Neural cell (in vitro differentiated cells): ENCODE measurements around the gene FAM216B. TPM values are rescaled to one million over a fixed set of nuclear protein-coding genes. Genes with fewer than 3 reads are reported as not detected.

ENCODE experiments used
- H2AFZ ChIP-seq: fragments of 200-600, 300-800 bp; sonication (generic), shearing (Covaris generic); 2 replicates; pipeline ENCODE4 v1.6.0; 2014; ENCODE audit warnings: low read depth, mild to moderate bottlenecking, antibody characterized with exemption, low read length, moderate library complexity
- H3F3A ChIP-seq: fragments of 200-600 bp; shearing (Covaris generic); 2 replicates; pipeline ENCODE4 v1.6.1; 2016; ENCODE audit warnings: mild to moderate bottlenecking, moderate library complexity, mixed read lengths, antibody characterized with exemption, low read length; ENCODE audit not compliant: insufficient read depth, poor library complexity, severe bottlenecking
- H3K27ac ChIP-seq: fragments of 200-600, 300-800 bp; sonication (generic), shearing (Covaris generic); 2 replicates; pipeline ENCODE4 v1.5.1; 2014; ENCODE audit warnings: mild to moderate bottlenecking, low read length, moderate library complexity
- H3K27me3 ChIP-seq: fragments of 300-800, 200-600 bp; sonication (generic), shearing (Covaris generic); 2 replicates; pipeline ENCODE4 v1.6.0; 2014; ENCODE audit warnings: mild to moderate bottlenecking, low read depth, low read length, moderate library complexity; ENCODE audit not compliant: insufficient read depth
- H3K36me3 ChIP-seq: fragments of 300-800, 200-600 bp; sonication (generic), shearing (Covaris generic); 2 replicates; pipeline ENCODE4 v1.5.1; 2014; ENCODE audit warnings: mild to moderate bottlenecking, antibody characterized with exemption, low read length, moderate library complexity; ENCODE audit not compliant: insufficient read depth
- H3K4me2 ChIP-seq: fragments of 300-800, 200-600 bp; sonication (generic), shearing (Covaris generic); 2 replicates; pipeline ENCODE4 v1.6.0; 2014; ENCODE audit warnings: mild to moderate bottlenecking, low read length
- H3K4me3 ChIP-seq: fragments of 300-800, 200-600 bp; sonication (generic), shearing (Covaris generic); 2 replicates; pipeline ENCODE4 v1.5.1; 2014; ENCODE audit warnings: mild to moderate bottlenecking, low read length, moderate library complexity
- H3K79me2 ChIP-seq: fragments of 200-600 bp; shearing (Covaris generic); replicated peaks from 2 replicates; pipeline ENCODE4 v1.6.0; 2014; ENCODE audit warnings: mild to moderate bottlenecking, low read length, moderate library complexity; ENCODE audit not compliant: insufficient read depth
- H3K9ac ChIP-seq: fragments of 300-800, 200-600 bp; sonication (generic), shearing (Covaris generic); 2 replicates; pipeline ENCODE4 v1.6.1; 2016; ENCODE audit warnings: mild to moderate bottlenecking, low read length, mixed read lengths
- H3K9me2 ChIP-seq: fragments of 200-600 bp; shearing (Covaris generic); 2 replicates; pipeline ENCODE4 v1.6.1; 2016; ENCODE audit warnings: mild to moderate bottlenecking, low read length, mixed read lengths; ENCODE audit not compliant: insufficient read depth
- H3K9me3 ChIP-seq: fragments of 200-600, 300-800 bp; sonication (generic), shearing (Covaris generic); 2 replicates; pipeline ENCODE4 v1.6.1; 2016; ENCODE audit warnings: mild to moderate bottlenecking, mixed run types, low read length, moderate library complexity, mixed read lengths
- H4K20me1 ChIP-seq: fragments of 200-600 bp; shearing (Covaris generic); 2 replicates; pipeline ENCODE4 v1.6.1; 2016; ENCODE audit warnings: mild to moderate bottlenecking, mixed run types; ENCODE audit not compliant: insufficient read depth
- CTCF ChIP-seq: fragments of 450-650 bp; IDR thresholded peaks from 2 replicates; pipeline ENCODE4 v1.5.1; 2014; ENCODE audit warnings: antibody characterized with exemption, mild to moderate bottlenecking, moderate library complexity; ENCODE audit not compliant: poor library complexity, severe bottlenecking
- EP300 ChIP-seq: fragments of 450-650 bp; conservative IDR thresholded peaks from 2 replicates; pipeline ENCODE4 v1.6.1; 2014; ENCODE audit warnings: antibody characterized with exemption, mild to moderate bottlenecking, moderate library complexity; ENCODE audit not compliant: poor library complexity, severe bottlenecking
- EZH2 ChIP-seq: fragments of 200-600, 300-800 bp; shearing (Covaris generic), sonication (generic); IDR thresholded peaks from 2 replicates; pipeline ENCODE4 v1.6.1; 2014; ENCODE audit warnings: antibody characterized with exemption, low read length, borderline replicate concordance, mild to moderate bottlenecking; ENCODE audit not compliant: insufficient read depth, poor library complexity, severe bottlenecking
- MXI1 ChIP-seq: fragments of 450-650 bp; conservative IDR thresholded peaks from 2 replicates; pipeline ENCODE4 v1.6.1; 2014; ENCODE audit warnings: antibody characterized with exemption, mild to moderate bottlenecking; ENCODE audit not compliant: poor library complexity, severe bottlenecking
- POLR2AphosphoS5 ChIP-seq: IDR thresholded peaks from 2 replicates; pipeline ENCODE4 v1.6.1; 2012
- RAD21 ChIP-seq: fragments of 450-650 bp; conservative IDR thresholded peaks from 2 replicates; pipeline ENCODE4 v1.6.1; 2014; ENCODE audit warnings: antibody characterized with exemption, mild to moderate bottlenecking, moderate library complexity
- REST ChIP-seq: IDR thresholded peaks from 2 replicates; pipeline ENCODE4 v1.6.1; 2012; ENCODE audit warnings: borderline replicate concordance
- SMC3 ChIP-seq: fragments of 450-650 bp; conservative IDR thresholded peaks from 2 replicates; pipeline ENCODE4 v1.6.1; 2014; ENCODE audit warnings: antibody characterized with exemption, mild to moderate bottlenecking, moderate library complexity; ENCODE audit not compliant: poor library complexity
- TAF1 ChIP-seq: IDR thresholded peaks from 2 replicates; pipeline ENCODE4 v1.6.1; 2012; ENCODE audit warnings: low read depth
- polyA plus RNA-seq: library from polyadenylated mRNA; depleted of rRNA; stranded (reverse); fragments of >200 nt; gene quantifications from 2 replicates; pipeline ENCODE4 v1.2.3, GENCODE V29; 2014

FAM216B gene
- polyA plus RNA-seq, 1 donor from 2014 or later = not detected

GRCh38 chr13:42836930-42837690 lies 55.7 kb downstream of the FAM216B start:
- Histone ChIP-seq H3K4me3 (no peak overlapping the region), H3K79me2 (no peaks in the 10 kb centered on the region), H3F3A (no peaks in the 10 kb centered on the region), H3K27ac (no peak overlapping the region), H3K9me2 (no peaks in the 10 kb centered on the region), H3K9ac (no peak overlapping the region), H2AFZ (no peak overlapping the region), H3K4me2 (no peak overlapping the region), H3K27me3 (no peaks in the 10 kb centered on the region), H3K36me3 (no peaks in the 10 kb centered on the region), H3K9me3 (no peaks in the 10 kb centered on the region), H4K20me1 (no peaks in the 10 kb centered on the region)
- TF ChIP-seq MXI1 (no peak), EZH2 (no peak), TAF1 (no peak), REST (no peak), EP300 (no peak), SMC3 (no peak), POLR2AphosphoS5 (no peak), CTCF (no peak), RAD21 (no peak)

Other genes with a start within 250 kb of the FAM216B start
- gene TNFSF11, start 207.4 kb upstream of the FAM216B start, polyA plus RNA-seq = not detected in 2 replicates
- not detected in 2 replicates for gene EPSTI1, start 210.7 kb downstream of the FAM216B start, polyA plus RNA-seq
- 0.40 and 0.84 TPM in 2 replicates for gene DNAJC15, start 242.0 kb downstream of the FAM216B start, polyA plus RNA-seq